Effector memory CD4-positive, alpha-beta T cell (primary cell): ENCODE results near the gene HLX.

Source experiments
- DNase-seq, 3 donors: peaks; one replicate each; pipeline ENCODE4 v3.0.0-alpha.2; 2020
- H3K27ac ChIP-seq: 2 replicates; pipeline ENCODE4 v1.7.0; 2013; ENCODE audit warnings: mild to moderate bottlenecking, low read length, moderate library complexity; ENCODE audit not compliant: insufficient read depth, poor library complexity, severe bottlenecking
- H3K27me3 ChIP-seq: replicated peaks from 2 replicates; pipeline ENCODE4 v1.7.0; 2013; ENCODE audit warnings: mild to moderate bottlenecking, low read length; ENCODE audit not compliant: insufficient read depth, control insufficient read depth, poor library complexity, severe bottlenecking
- H3K36me3 ChIP-seq: 2 replicates; pipeline ENCODE4 v1.7.0; 2013; ENCODE audit warnings: mild to moderate bottlenecking, low read length, moderate library complexity; ENCODE audit not compliant: control insufficient read depth, insufficient read depth
- H3K4me1 ChIP-seq: 2 replicates; pipeline ENCODE4 v1.7.0; 2013; ENCODE audit warnings: low read length, mild to moderate bottlenecking; ENCODE audit not compliant: control insufficient read depth, insufficient read depth, poor library complexity, severe bottlenecking
- H3K4me3 ChIP-seq: 2 replicates; pipeline ENCODE4 v1.7.0; 2013; ENCODE audit warnings: low read length, low read depth, mild to moderate bottlenecking; ENCODE audit not compliant: insufficient read depth, poor library complexity, severe bottlenecking
- H3K9me3 ChIP-seq: 2 replicates; pipeline ENCODE4 v1.7.0; 2013; ENCODE audit warnings: mild to moderate bottlenecking, low read length, moderate library complexity; ENCODE audit not compliant: control insufficient read depth

Gene HLX

GRCh38 chr1:220889333-220889732, 10.1 kb downstream of the HLX start:
- Histone ChIP-seq H3K4me3 (no peak overlapping the region), H3K9me3 (no peaks in the 10 kb centered on the region), H3K4me1 (no peaks in the 10 kb centered on the region), H3K27me3 (peaks cover 20% of the 10 kb centered on the region), H3K27ac (no peak overlapping the region), H3K36me3 (no peaks in the 10 kb centered on the region)
- DNase-seq = no peak

- no peak overlapping the region for H3K27ac ChIP-seq
- peaks cover 20% of the 10 kb centered on the region for H3K27me3 ChIP-seq
- no peaks in the 10 kb centered on the region for H3K36me3 ChIP-seq
- H3K4me3 ChIP-seq = no peak overlapping the region
- no peaks in the 10 kb centered on the region for H3K9me3 ChIP-seq
- H3K4me1 ChIP-seq = no peaks in the 10 kb centered on the region
- no peak for DNase-seq
Observed at GRCh38 chr1:220889848-220890287, 10.6 kb downstream of the HLX start.

- H3K27me3 ChIP-seq = peaks cover 20% of the 10 kb centered on the region
- no peaks in the 10 kb centered on the region for H3K4me1 ChIP-seq
- H3K27ac ChIP-seq = no peak overlapping the region
- no peak for DNase-seq
- no peaks in the 10 kb centered on the region for H3K9me3 ChIP-seq
- no peaks in the 10 kb centered on the region for H3K36me3 ChIP-seq
- no peak overlapping the region for H3K4me3 ChIP-seq
Observed at GRCh38 chr1:220890602-220891001, 11.4 kb downstream of the HLX start.

GRCh38 chr1:220891224-220892085, 12.2 kb downstream of the HLX start:
- no peak overlapping the region for H3K27ac ChIP-seq
- H3K4me3 ChIP-seq = no peak overlapping the region
- no peaks in the 10 kb centered on the region for H3K4me1 ChIP-seq
- H3K9me3 ChIP-seq = no peaks in the 10 kb centered on the region
- no peak for DNase-seq
- no peaks in the 10 kb centered on the region for H3K36me3 ChIP-seq
- peaks cover 20% of the 10 kb centered on the region for H3K27me3 ChIP-seq

GRCh38 chr1:220892086-220892376, 12.8 kb downstream of the HLX start:
- peaks cover 20% of the 10 kb centered on the region for H3K27me3 ChIP-seq
- DNase-seq = no peak
- H3K27ac ChIP-seq = no peak overlapping the region
- H3K4me1 ChIP-seq = no peaks in the 10 kb centered on the region
- H3K36me3 ChIP-seq = no peaks in the 10 kb centered on the region
- no peak overlapping the region for H3K4me3 ChIP-seq
- no peaks in the 10 kb centered on the region for H3K9me3 ChIP-seq

- no peaks in the 10 kb centered on the region for H3K9me3 ChIP-seq
- H3K27ac ChIP-seq = no peak overlapping the region
- no peaks in the 10 kb centered on the region for H3K4me1 ChIP-seq
- DNase-seq = no peak
- H3K4me3 ChIP-seq = no peak overlapping the region
- no peaks in the 10 kb centered on the region for H3K36me3 ChIP-seq
- H3K27me3 ChIP-seq = peaks cover 20% of the 10 kb centered on the region
Observed at GRCh38 chr1:220892997-220893700, 13.9 kb downstream of the HLX start.

- Histone ChIP-seq H3K27ac (no peak overlapping the region), H3K36me3 (no peaks in the 10 kb centered on the region), H3K4me1 (no peaks in the 10 kb centered on the region), H3K9me3 (no peaks in the 10 kb centered on the region), H3K27me3 (peaks cover 20% of the 10 kb centered on the region), H3K4me3 (no peak overlapping the region)
- DNase-seq = no peak
Observed at GRCh38 chr1:220893701-220894024, 14.4 kb downstream of the HLX start.

GRCh38 chr1:220894025-220894923, 15.0 kb downstream of the HLX start:
- H3K4me3 ChIP-seq = no peak overlapping the region
- H3K27ac ChIP-seq = no peak overlapping the region
- DNase-seq = no peak
- H3K9me3 ChIP-seq = no peaks in the 10 kb centered on the region
- H3K27me3 ChIP-seq = peaks cover 20% of the 10 kb centered on the region
- H3K4me1 ChIP-seq = no peaks in the 10 kb centered on the region
- no peaks in the 10 kb centered on the region for H3K36me3 ChIP-seq

GRCh38 chr1:220894924-220895256, 15.6 kb downstream of the HLX start:
- no peak for DNase-seq
- Histone ChIP-seq H3K27ac (no peak overlapping the region), H3K4me1 (no peaks in the 10 kb centered on the region), H3K4me3 (no peak overlapping the region), H3K27me3 (peaks cover 15% of the 10 kb centered on the region), H3K36me3 (no peaks in the 10 kb centered on the region), H3K9me3 (no peaks in the 10 kb centered on the region)
